K562 (cell line): ENCODE measurements around the gene ASB4. TPM values are rescaled to one million over a fixed set of nuclear protein-coding genes. Genes with fewer than 3 reads are reported as not detected.

Experiments used
- ATAC-seq: fragments of 200-7000 bp; cut with Tn5 transposase; 3 replicates; pipeline ENCODE4 v1.9.1; 2020; ENCODE audit warnings: moderate library complexity
- BruUV-seq: library from RNA; stranded (reverse); fragments of 400-500 nt; replicated peaks from 2 replicates; lab custom pipeline; 2021; lab: Mats Ljungman, UMichigan
- CTCF ChIA-PET: fragments of 300-600 bp; formaldehyde crosslinking; extraction: SDS; loops from one replicate; lab custom pipeline; 2021; ENCODE audit warnings: low intra/inter-chr PET ratio; lab: Yijun Ruan, JAX
- POLR2A ChIA-PET: fragments of 300-600, 350-650 bp; sonication (Branson Sonifier 250); formaldehyde crosslinking; extraction: SDS; loops from one replicate; lab custom pipeline; 2021; ENCODE audit warnings: antibody characterized with exemption, inconsistent platforms; lab: Yijun Ruan, JAX
- DNase-seq, 4 experiments: peaks; one replicate each; pipeline versions ENCODE4 v3.0.0 to v3.0.0-alpha.2; 2011 to 2018; ENCODE audit warnings: low spot score in 3 of 4, mixed read lengths in 3 of 4; ENCODE audit errors: extremely low read depth in 1 of 4
- FAIRE-seq: peaks from 2 replicates; lab custom pipeline; 2011; peaks lifted over from hg19 to GRCh38; lab: Jason Lieb, UNC
- H2AFZ ChIP-seq: 2 replicates; pipeline ENCODE4 v1.6.0; 2011; ENCODE audit warnings: low read depth, low read length, control low read depth, inconsistent platforms
- H3K27ac ChIP-seq: fragments of 200-600 bp; 3 replicates; pipeline ENCODE4 v1.8.0; 2011; ENCODE audit warnings: low read depth, mild to moderate bottlenecking, control low read depth, inconsistent platforms, low read length, moderate library complexity, mixed read lengths; ENCODE audit errors: extremely low read depth
- H3K27me3 ChIP-seq, 2 experiments: fragments of 300-600 bp in 1 of 2; 2 replicates in 1 of 2; 3 replicates in 1 of 2; pipeline versions ENCODE4 v1.6.0 to v1.8.0; 2011; ENCODE audit warnings: inconsistent platforms in 2 of 2, low read length in 2 of 2, mild to moderate bottlenecking in 1 of 2, mixed read lengths in 1 of 2, moderate library complexity in 1 of 2; ENCODE audit not compliant: control insufficient read depth in 2 of 2, insufficient read depth in 2 of 2
- H3K36me3 ChIP-seq: fragments of 300-600 bp; 3 replicates; pipeline ENCODE4 v1.8.0; 2011; ENCODE audit warnings: mild to moderate bottlenecking, low read length, inconsistent platforms; ENCODE audit not compliant: control insufficient read depth, insufficient read depth
- H3K4me1 ChIP-seq, 2 experiments: fragments of 200-600 bp in 1 of 2; replicated peaks in 1 of 2; 2 replicates in 1 of 2; 3 replicates in 1 of 2; pipeline versions ENCODE4 v1.5.1 to v1.8.0; 2011; ENCODE audit warnings: inconsistent platforms in 2 of 2, low read length in 2 of 2, mild to moderate bottlenecking in 1 of 2, mixed read lengths in 1 of 2, moderate library complexity in 1 of 2; ENCODE audit not compliant: control insufficient read depth in 2 of 2, insufficient read depth in 2 of 2
- H3K4me2 ChIP-seq: 2 replicates; pipeline ENCODE4 v1.6.1; 2011; ENCODE audit warnings: low read length, control low read depth, inconsistent platforms, mixed read lengths; ENCODE audit not compliant: insufficient read depth
- H3K4me3 ChIP-seq: fragments of 200-600 bp; sonication (generic), shearing (Covaris generic); 2 replicates; pipeline ENCODE4 v1.5.1; 2016; ENCODE audit warnings: control low read depth, inconsistent platforms
- H3K79me2 ChIP-seq: fragments of 200-600 bp; 3 replicates; pipeline ENCODE4 v1.8.0; 2011; ENCODE audit warnings: low read length, inconsistent platforms; ENCODE audit not compliant: control insufficient read depth, insufficient read depth
- H3K9ac ChIP-seq, 2 experiments: 2 replicates each; pipeline versions ENCODE4 v1.6.0 to v1.6.1; 2011; ENCODE audit warnings: low read depth in 2 of 2, low read length in 2 of 2, control low read depth in 1 of 2, inconsistent platforms in 1 of 2, mild to moderate bottlenecking in 1 of 2, mixed read lengths in 1 of 2; ENCODE audit not compliant: insufficient read depth in 1 of 2
- H3K9me1 ChIP-seq: one replicate; pipeline ENCODE4 v1.6.0; 2011; ENCODE audit warnings: inconsistent platforms, mild to moderate bottlenecking, low read length, moderate library complexity; ENCODE audit not compliant: control insufficient read depth, insufficient read depth
- H3K9me3 ChIP-seq: replicated peaks from 2 replicates; pipeline ENCODE4 v1.5.1; 2011; ENCODE audit warnings: low read depth, low read length, inconsistent platforms; ENCODE audit not compliant: control insufficient read depth, insufficient read depth
- H4K20me1 ChIP-seq: replicated peaks from 2 replicates; pipeline ENCODE4 v1.6.1; 2011; ENCODE audit warnings: low read length, inconsistent platforms, mixed read lengths; ENCODE audit not compliant: control insufficient read depth, insufficient read depth
- ATF7 ChIP-seq: fragments of 450-650 bp; IDR thresholded peaks from 2 replicates; pipeline ENCODE4 v1.7.1; 2014; ENCODE audit warnings: mild to moderate bottlenecking, moderate library complexity
- BACH1 ChIP-seq: fragments of 200-800 bp; sonication (Bioruptor generic); IDR thresholded peaks from 2 replicates; pipeline ENCODE4 v1.6.1; 2016; ENCODE audit warnings: missing genetic modification characterization, missing compliant biosample characterization
- BHLHE40 ChIP-seq: IDR thresholded peaks from 2 replicates; pipeline ENCODE4 v1.6.1; 2011; ENCODE audit warnings: low read length, improper control_type of control experiment
- CBX8 ChIP-seq: fragments of 200-600 bp; sonication (generic); IDR thresholded peaks from 2 replicates; pipeline ENCODE4 v1.6.1; 2012; ENCODE audit warnings: borderline replicate concordance, mixed run types, low read depth, mild to moderate bottlenecking, moderate library complexity, mixed read lengths, low read length, control low read depth, inconsistent platforms; ENCODE audit not compliant: poor library complexity, severe bottlenecking; ENCODE audit errors: extremely low read depth
- EHMT2 ChIP-seq: fragments of 450-650 bp; IDR thresholded peaks from 2 replicates; pipeline ENCODE4 v1.6.1; 2018; ENCODE audit warnings: antibody characterized with exemption
- HDAC1 ChIP-seq, 2 experiments: fragments of 450-650 bp; IDR thresholded peaks; 2 replicates each; pipeline ENCODE4 v1.6.1; 2016 to 2017; ENCODE audit warnings: inconsistent platforms in 1 of 2, mild to moderate bottlenecking in 1 of 2, moderate library complexity in 1 of 2
- HMG20A ChIP-seq: fragments of 450-650 bp; formaldehyde crosslinking; conservative IDR thresholded peaks from 2 replicates; pipeline ENCODE4 v1.4.0; 2020; ENCODE audit warnings: mild to moderate bottlenecking, mixed read lengths
- MAFG ChIP-seq: fragments of 450-650 bp; conservative IDR thresholded peaks from 2 replicates; pipeline ENCODE4 v1.6.1; 2016; ENCODE audit warnings: missing genetic modification characterization, missing compliant biosample characterization
- MAFK ChIP-seq: IDR thresholded peaks from 2 replicates; pipeline ENCODE4 v1.6.1; 2011; ENCODE audit warnings: low read length, improper control_type of control experiment
- MCM2 ChIP-seq: fragments of 450-650 bp; IDR thresholded peaks from 2 replicates; pipeline ENCODE4 v1.6.1; 2017; ENCODE audit warnings: low read depth, mild to moderate bottlenecking
- MYNN ChIP-seq, 2 experiments: sonication (generic); formaldehyde crosslinking in 1 of 2; IDR thresholded peaks; 2 replicates each; pipeline versions ENCODE4 v1.5.0 to v1.6.1; 2016 to 2020; ENCODE audit warnings: antibody characterized with exemption in 1 of 2, missing genetic modification reagents in 1 of 2
- NCOR1 ChIP-seq: fragments of 450-650 bp; IDR thresholded peaks from 2 replicates; pipeline ENCODE4 v1.6.1; 2016; ENCODE audit warnings: mild to moderate bottlenecking, moderate library complexity
- RBM39 ChIP-seq: fragments of 200-400 bp; formaldehyde crosslinking; optimal IDR thresholded peaks from 2 replicates; pipeline ENCODE3; 2018; ENCODE audit warnings: low read depth, low read length
- TBP ChIP-seq: optimal IDR thresholded peaks from 2 replicates; pipeline ENCODE3; 2011; ENCODE audit warnings: low read depth, low read length, improper control_type of control experiment
- TCF15 ChIP-seq: fragments of 250-450 bp; sonication (Bioruptor Pico); IDR thresholded peaks from 2 replicates; pipeline ENCODE4 v1.8.0; 2022; ENCODE audit warnings: moderate library complexity, mild to moderate bottlenecking, inconsistent platforms
- TEAD1 ChIP-seq, 2 experiments: fragments of 450-650 bp in 1 of 2; sonication (generic) in 1 of 2; formaldehyde crosslinking; IDR thresholded peaks; 2 replicates each; pipeline versions ENCODE4 v1.4.0 to v1.8.0; 2020 to 2022; ENCODE audit warnings: mild to moderate bottlenecking in 2 of 2, missing genetic modification reagents in 1 of 2
- THAP7 ChIP-seq: fragments of 250-450 bp; sonication (Bioruptor Pico); IDR thresholded peaks from 2 replicates; pipeline ENCODE4 v1.5.0; 2021
- TOE1 ChIP-seq, 2 experiments: fragments of 450-650 bp in 1 of 2; sonication (generic) in 1 of 2; formaldehyde crosslinking in 1 of 2; IDR thresholded peaks; 2 replicates each; pipeline versions ENCODE4 v1.7.1 to v1.8.0; 2016 to 2022; ENCODE audit warnings: borderline replicate concordance in 2 of 2, mild to moderate bottlenecking in 2 of 2, antibody characterized with exemption in 1 of 2, inconsistent platforms in 1 of 2, low read depth in 1 of 2, missing genetic modification reagents in 1 of 2, moderate library complexity in 1 of 2
- XRCC5 ChIP-seq: fragments of 200-400 bp; formaldehyde crosslinking; IDR thresholded peaks from 2 replicates; pipeline ENCODE4 v1.6.1; 2017; ENCODE audit warnings: low read depth, mild to moderate bottlenecking, low read length
- ZBTB43 ChIP-seq: sonication (generic); formaldehyde crosslinking; IDR thresholded peaks from 2 replicates; pipeline ENCODE4 v1.8.0; 2023; ENCODE audit warnings: mild to moderate bottlenecking, missing genetic modification reagents
- ZNF174 ChIP-seq: fragments of 250-450 bp; sonication (Bioruptor Pico); IDR thresholded peaks from 2 replicates; pipeline ENCODE4 v1.4.0; 2020; ENCODE audit warnings: mild to moderate bottlenecking
- WGBS: fragments of 100-300 bp; shearing (Covaris generic); methylation state at CpG from one replicate; pipeline ENCODE4 v1.1.6; 2016; ENCODE audit warnings: low coverage, mixed read lengths; ENCODE audit not compliant: insufficient coverage; ENCODE audit errors: missing lambda C conversion rate; 5-methylcytosine and 5-hydroxymethylcytosine counted together
- in situ Hi-C: fragments of 300-500 bp; cut with MboI; formaldehyde crosslinking; loops from 4 replicates; pipeline ENCODE4 v1.15.0; 2018; ENCODE audit warnings: inconsistent platforms, mixed read lengths
- intact Hi-C: fragments of 100-400 bp; cut with micrococcal nuclease; formaldehyde crosslinking; loops from 2 replicates; pipeline ENCODE4 v1.14.2; 2022
- polyA plus RNA-seq, 8 experiments: library from polyadenylated mRNA; depleted of rRNA in 4 of 8; stranded (reverse) in 5 of 8; unstranded in 3 of 8; fragments of >200 nt; fragmentation: Nextera tagmentation in 2 of 8; fragmentation: Illumina TruSeq in 1 of 8; extraction: Ambion mirVana in 2 of 8; extraction: Trizol in 1 of 8; gene quantifications; 2 replicates each; pipeline versions ENCODE4 v1.2.1 to v1.2.3, GENCODE V29; 2011 to 2014; ENCODE audit warnings: inconsistent platforms in 1 of 8, missing spikeins in 1 of 8
- total RNA-seq, 7 experiments: library from RNA; depleted of rRNA in 6 of 7; stranded (reverse); fragments of >200 nt in 6 of 7; fragmentation: Illumina TruSeq in 2 of 7; extraction: Trizol in 2 of 7; gene quantifications; 2 replicates each; pipeline versions ENCODE4 v1.2.1 to v1.2.3, GENCODE V29; 2011 to 2021; ENCODE audit warnings: low replicate concordance in 1 of 7

ASB4 gene
- total and polyA plus RNA-seq, 9 of the 15 experiments (the other 6 are each of a cell fraction or from before 2014, with no cell fraction given): 0.03 to 0.07 TPM; not detected in 7

DNA sequence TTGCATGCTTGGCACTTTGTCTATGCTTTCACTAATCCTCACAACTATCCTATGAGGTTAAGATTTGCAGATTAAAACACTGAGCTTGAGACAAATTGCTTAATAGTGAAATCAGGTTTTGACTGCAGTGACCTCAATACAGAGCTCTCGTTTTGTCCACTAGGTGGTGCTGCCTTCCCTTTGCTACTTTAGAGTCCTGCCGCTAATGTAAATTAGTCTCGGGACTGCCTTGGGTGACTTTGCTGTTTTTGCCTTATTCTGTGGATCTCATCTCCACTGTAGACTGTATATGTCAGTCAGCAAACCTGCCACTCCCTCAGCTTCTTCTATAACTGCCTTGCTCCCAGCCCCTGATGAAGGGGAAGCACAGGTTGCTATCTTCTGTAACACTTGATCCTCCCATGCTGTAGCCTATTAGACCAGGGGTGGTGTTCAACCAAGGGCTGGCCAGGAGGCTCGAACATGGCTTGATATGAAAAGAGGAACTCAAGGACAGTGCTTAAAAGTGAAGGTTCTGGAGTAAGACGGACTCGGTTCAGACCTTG, 26.0 kb downstream of the ASB4 start:
- intact Hi-C loops: loop anchor here (1.0 to 2.0 kb wide), 3 partner anchors 16 to 359 kb away; no protein-coding TSS in a partner anchor
- no TSS peak for BruUV-seq
- no peaks in the 10 kb centered on the region for H4K20me1 ChIP-seq
- H2AFZ ChIP-seq: peak overlapping the region; percentile 73
- ChIA-PET CTCF (interaction anchor here (0.6 to 3.3 kb wide), 7 partner anchors 16 to 178 kb away, joined by 3 to 37 read pairs (median 6); no protein-coding TSS in a partner anchor), POLR2A (interaction anchor here (0.6 to 1.0 kb wide), 5 partner anchors 8 to 1203 kb away, joined by 3 read pairs; partner anchors contain the start of gene PON2)
- no peaks in the 10 kb centered on the region for H3K9me1 ChIP-seq
- no peaks in the 10 kb centered on the region for H3K9me3 ChIP-seq
- no peak overlapping the region for H3K4me3 ChIP-seq
- in situ Hi-C loops: loop anchor here (25.0 kb wide), 1 partner anchor 376 kb away; no protein-coding TSS in a partner anchor
- peaks cover 0 to 5% of the 10 kb centered on the region in 2 experiments; a peak in 2 of 5 replicates for H3K4me1 ChIP-seq
- H3K9ac ChIP-seq: no peak overlapping the region
- 2% methylated on average over 6 of the region's 6 CpGs for WGBS
- DNase-seq (peak; percentile 59 to 87 (median 68)), ATAC-seq (peak; percentile 99), FAIRE-seq (peak; percentile 95)
- H3K36me3 ChIP-seq: no peaks in the 10 kb centered on the region
- H3K27me3 ChIP-seq: no peaks in the 10 kb centered on the region
- H3K4me2 ChIP-seq: peak overlapping the region; percentile 48
- H3K27ac ChIP-seq: no peak overlapping the region
- H3K79me2 ChIP-seq: no peaks in the 10 kb centered on the region
- TF ChIP-seq ZNF174 (CRISPR knock-in tag) (no peak), BACH1 (tag) (no peak), MAFK (peak; percentile 77), RBM39 (no peak), XRCC5 (no peak), ATF7 (peak; percentile 34; the same call in 1 of the 2 replicates), BHLHE40 (peak; percentile 83), MAFG (peak; percentile 97), THAP7 (CRISPR knock-in tag) (no peak), HMG20A (no peak), HDAC1 (IDR thresholded peaks at IDR 0.05) (no peak), MCM2 (no peak), CBX8 (no peak), TOE1 (IDR thresholded peaks at IDR 0.05; ENCODE audit: borderline replicate concordance) (peak; percentile 60; the same call in 1 of the 2 replicates), TOE1 (CRISPR knock-in tag; IDR thresholded peaks at IDR 0.05; ENCODE audit: borderline replicate concordance, low read depth) (no peak), TEAD1 (CRISPR knock-in tag; IDR thresholded peaks at IDR 0.05) (no peak), ZBTB43 (CRISPR knock-in tag) (no peak), TCF15 (no peak), MYNN (IDR thresholded peaks at IDR 0.05) (0 out of 2 replicates have a peak, but pooled peaks have one; percentile 14), MYNN (CRISPR knock-in tag; IDR thresholded peaks at IDR 0.05) (no peak), TBP (peak; percentile 22), EHMT2 (peak; percentile 57; the same call in 1 of the 2 replicates), NCOR1 (no peak)
